Measurements from ENCODE around the gene LHX6.

The LHX6 gene

DNA sequence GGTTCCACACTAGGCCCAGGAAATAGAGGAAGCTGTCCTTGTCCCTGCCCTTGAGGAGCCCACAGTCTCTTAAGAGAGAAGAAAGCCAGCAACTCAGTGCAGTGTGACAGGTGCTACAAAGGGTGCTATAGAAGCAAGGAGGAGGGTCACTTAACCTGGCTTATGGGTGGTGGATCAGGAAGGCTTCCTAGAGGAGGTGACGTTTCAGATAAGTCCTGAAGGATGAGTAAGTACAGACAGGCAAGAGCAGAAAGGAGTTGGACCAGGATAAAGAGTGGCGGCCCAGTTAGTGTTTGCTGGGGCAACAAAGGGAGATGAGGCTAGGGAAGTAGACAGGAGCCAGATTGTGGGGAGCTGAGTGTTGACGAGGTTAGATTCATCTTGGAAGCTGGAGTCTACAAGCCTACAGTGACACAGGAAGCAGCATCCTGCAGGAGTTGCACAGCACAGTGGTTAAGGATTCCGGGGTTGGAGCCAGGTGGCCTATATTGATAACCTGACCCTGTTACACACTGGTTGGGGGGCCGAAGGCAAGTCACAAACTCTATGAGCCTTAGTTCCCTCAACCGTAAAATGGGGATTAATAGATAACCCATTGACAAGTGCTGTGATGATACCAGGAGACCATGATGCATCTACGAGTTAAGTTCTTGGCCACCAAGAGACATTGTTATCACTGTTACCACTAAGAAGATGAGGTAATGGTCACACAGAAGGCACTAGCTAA, 5.4 kb upstream of the LHX6 start:
- no peak for DNase-seq

GRCh38 chr9:122232796-122233306, 4.1 kb upstream of the LHX6 start:
- no peak for DNase-seq

- no peak for DNase-seq
These were observed 704 bp upstream of the LHX6 start for GRCh38 chr9:122229485-122229837.

- no peak for DNase-seq
These were observed 578 bp downstream of the LHX6 start for GRCh38 chr9:122228191-122228567.

DNA sequence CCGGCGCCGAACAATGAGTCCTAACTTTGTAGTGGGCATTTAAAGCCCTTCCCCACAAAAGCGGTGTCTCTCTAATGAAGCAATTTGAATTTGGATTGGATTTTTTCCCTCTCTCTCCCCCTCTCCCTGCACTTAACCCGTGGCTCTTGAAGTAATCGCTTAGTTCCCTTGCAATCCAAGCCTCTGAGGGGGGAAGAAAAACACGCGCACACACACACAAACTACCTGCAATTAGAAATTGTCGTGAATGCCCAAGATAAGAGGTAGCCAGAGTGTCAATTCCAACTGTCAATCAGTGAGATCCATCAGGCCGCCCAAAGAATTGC, 1.2 kb downstream of the LHX6 start:
- no peak for DNase-seq

DNA sequence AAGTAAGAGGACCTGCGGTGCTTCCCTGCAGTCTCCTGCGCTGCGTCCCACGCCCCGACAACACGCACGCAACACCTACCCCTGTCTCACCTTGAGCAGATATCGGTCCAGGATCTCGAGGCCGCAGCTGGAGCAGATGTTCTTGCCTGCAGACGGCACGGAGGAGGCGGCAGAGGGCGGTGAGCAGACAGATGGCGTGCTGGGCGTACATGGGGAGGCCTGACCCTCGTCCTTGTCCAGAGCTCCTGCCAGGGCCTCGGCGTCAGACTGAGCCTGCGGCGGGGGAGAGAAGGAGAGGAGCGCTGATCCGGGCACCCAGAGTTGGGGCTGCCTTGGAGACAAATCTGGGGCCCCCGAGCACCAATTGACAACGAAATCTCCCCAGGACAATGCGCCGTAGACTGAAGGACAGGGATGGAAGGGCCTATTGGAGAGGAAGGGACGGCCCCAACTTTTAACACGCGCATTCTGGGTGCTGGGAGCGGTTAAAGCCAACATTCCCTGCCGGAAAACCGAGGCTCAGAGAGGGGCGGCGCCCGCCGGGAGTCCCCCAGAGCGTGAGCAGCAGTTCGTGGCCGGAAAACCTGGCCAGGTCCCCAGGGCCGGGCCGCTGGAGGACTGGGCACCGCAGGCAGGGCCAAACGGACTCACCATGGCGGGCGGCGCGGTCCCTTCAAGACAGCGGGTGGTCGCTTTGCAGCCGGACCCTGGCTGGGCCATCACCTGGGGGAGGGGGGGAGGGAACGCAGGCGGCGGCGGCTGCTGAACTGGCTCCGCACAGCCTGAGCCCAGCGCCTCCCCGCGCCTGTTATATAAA, 1.8 kb downstream of the LHX6 start:
- DNase-seq = no peak

- DNase-seq = no peak
These were observed 2.5 kb downstream of the LHX6 start for GRCh38 chr9:122226142-122226757.

DNA sequence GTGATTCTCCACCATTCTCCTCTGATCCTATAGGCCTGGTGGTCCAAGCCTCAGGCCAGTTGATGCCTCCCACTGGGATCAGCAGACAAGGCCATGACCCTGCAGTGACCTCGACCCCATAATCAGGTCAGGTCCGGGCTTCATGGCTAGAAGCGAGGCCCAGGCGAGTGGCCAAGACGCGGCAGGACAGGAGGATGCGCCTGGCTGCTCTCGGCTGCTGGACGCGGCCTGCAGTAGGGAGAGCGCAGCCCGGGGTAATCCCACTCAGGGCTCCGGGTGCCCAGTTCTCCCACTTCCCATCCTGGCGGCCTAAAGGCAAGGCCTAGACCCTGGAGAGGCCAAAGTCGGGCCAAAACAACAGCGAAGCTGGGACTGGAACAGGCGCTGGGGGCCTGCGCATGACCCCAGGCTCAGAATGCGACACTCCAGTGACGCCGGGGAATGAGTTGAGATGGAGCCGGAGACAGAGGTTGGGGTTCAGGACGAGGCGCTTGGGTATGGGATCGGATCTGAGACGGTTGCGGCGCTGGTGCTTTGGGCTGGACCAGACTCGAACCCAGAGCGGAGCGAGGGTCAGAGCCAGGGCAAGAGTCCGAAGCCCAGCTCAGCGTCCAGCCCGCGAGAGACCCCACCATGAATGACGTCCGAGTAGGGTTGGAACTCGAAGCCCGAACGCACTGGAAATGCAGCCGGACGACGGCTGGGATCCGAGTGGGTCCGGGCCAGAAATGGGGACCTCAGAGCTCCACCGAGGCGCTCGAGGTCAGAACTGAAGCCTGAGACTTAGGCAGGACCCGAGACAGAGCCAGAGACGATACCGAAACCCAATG, 3.2 kb downstream of the LHX6 start:
- no peak for DNase-seq

GRCh38 chr9:122223435-122223834, 5.3 kb downstream of the LHX6 start:
- DNase-seq = no peak

DNA sequence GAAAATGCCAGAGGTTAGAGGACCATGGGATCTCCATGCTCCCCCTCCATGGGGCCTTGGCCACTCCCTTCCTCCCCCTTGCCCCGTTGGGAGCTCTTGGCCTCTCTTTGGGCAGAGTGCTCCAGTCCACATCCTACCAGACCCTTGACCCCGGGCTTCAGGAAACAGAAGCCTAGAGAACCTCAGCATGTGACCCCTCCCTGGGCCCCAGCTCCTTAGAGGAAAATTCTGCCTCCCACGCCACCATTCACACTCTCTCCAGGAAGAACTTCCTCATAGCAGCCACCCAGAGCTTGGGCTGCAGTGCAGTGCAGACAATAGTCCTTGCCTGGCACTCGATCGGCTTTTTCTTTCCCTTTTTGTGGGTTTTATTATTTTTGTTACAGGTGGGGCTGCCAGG, 6.0 kb downstream of the LHX6 start:
- no peak for DNase-seq

GRCh38 chr9:122221183-122221811, 7.5 kb downstream of the LHX6 start:
- no peak for DNase-seq

DNA sequence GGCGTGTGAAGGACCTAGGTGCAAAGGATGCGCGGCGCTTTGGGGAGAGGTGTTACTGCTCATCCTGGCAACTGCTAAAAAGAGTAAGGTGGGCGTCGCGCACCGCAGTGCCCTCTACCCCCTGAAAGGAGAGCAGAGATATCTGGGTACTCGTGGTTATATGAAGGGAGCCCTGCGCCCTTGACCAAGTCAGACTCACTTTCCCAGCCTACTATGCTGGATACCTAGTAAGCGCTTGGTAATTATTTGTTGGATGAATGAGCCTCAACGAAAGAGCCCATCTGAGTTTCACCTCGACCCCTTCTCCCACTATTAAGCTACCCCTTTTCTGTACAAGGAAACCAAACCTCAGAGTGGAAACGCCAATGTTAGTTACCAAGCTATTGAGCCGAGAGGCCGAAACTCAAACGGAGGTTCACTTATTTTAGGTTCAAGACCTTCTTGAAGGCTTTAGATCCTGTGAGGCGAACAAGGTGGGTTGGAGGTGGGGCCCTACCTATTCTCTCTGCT, 8.0 kb downstream of the LHX6 start:
- no peak for DNase-seq

DNA sequence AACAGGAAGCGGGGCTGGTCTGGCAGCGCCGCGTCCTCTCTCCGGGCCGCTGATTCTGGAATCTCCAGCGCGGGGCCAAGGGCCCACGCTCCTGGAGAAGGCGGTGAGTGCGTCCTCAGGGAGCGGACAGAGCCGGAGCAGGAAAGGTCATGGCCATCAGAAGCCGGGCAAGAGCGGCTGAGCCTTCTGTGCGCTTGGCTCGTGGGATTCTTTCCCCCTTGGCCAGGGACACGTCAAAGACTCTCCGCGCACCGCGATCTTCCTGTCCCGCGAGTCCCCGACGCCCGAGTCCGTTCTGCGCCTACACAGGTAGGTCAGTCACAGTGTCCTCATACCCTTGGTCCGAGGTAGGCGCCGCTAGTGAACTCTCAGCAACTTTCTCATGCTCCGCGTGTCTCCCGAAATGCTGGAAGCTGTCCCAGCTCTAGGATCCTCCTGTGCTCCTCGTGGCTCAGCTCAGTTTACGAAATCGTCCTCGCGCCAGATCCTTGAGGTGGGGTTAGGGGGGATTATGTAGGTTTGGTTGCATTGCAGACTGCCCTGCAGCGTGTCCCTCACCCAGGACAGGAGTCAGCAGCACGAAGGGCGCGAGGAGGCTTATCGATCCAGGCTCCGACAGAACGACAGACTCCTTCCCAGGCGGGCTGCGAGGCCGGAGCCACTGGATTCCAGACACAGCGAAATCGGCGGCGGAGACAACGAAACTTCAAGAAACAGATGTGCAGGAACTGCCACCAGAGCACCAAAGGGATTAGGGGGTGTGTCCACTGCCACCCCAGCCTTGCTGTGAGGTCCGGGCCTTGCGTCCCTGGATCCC, 8.7 kb downstream of the LHX6 start:
- no peak for DNase-seq

DNA sequence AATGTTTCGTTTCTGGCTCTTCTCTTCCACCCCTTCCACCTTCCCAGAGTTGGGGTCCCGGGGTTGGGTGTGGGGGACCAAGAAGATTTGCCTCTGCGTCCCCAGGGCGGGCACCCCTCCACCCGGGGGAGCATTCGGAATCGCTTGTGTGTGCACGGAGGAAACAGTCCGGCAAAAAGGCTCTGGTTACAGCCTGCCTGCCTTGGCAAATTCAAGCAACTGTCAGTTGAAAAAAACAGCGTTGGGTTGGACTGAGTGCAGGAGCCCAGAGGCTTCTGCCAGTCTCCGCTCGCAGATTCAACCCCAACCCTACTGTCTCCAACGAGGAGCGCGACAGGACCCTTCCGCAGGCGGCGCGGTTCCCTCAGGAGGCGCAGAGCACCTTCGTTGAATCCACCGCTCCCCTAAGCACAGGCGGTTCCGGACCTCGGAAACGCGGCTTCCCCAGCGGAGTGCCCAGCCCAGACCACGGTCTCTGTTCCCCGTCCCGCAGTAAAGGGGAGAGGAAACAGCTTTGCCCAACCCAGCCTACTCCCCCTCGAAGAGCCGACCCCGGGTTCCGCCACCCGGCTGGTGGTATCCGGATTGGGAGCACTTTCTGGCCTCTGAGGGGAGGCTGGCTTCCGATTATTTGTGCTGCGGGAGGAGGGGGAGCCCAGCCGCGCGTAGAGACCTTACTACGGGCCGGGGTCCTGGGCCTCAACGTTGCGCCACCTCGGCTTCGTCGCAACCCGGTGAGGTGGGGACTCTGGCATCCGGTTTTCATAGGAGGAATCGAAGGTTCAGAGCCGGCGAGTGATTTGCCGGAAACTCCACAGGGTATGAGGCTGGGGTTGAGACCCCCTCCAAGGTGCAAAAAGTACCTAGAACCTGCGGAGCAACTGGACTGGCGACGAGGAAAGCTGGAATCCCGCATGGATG, 9.6 kb downstream of the LHX6 start:
- DNase-seq = no peak

- DNase-seq = no peak
These were observed 10.5 kb downstream of the LHX6 start for GRCh38 chr9:122218071-122218934.

- DNase-seq = no peak
These were observed 11.1 kb downstream of the LHX6 start for GRCh38 chr9:122217640-122218039.

- no peak for DNase-seq
These were observed 11.8 kb downstream of the LHX6 start for GRCh38 chr9:122216798-122217418.

GRCh38 chr9:122216138-122216797, 12.5 kb downstream of the LHX6 start:
- DNase-seq = no peak
